Activated effector memory CD4-positive, alpha-beta T cell treated with anti-CD3 and anti-CD28 coated beads, Interleukin-2, amount 50 U/mL, for 16 hours (primary cell): ENCODE data around the gene GPS2.
"Not testable (repeated sequence)": the region's sequence is repeated elsewhere in the genome, so short reads cannot be mapped to it uniquely, and the experiment has no call there.

ENCODE experiments used
- DNase-seq: peaks from one replicate; pipeline ENCODE4 v3.0.0-alpha.2; 2020

GPS2 gene

GRCh38 chr17:7314719-7315569 is at the start of gene GPS2:
TSS of gene GPS2 (minus strand) at chr17:7315360. CDS start at chr17:7315052, 308 bp downstream.
- DNase-seq = peak; percentile 98

GRCh38 chr17:7363311-7363710 is 48.2 kb upstream of the GPS2 start:
- no peak for DNase-seq

- DNase-seq = no peak
These were observed 46.7 kb upstream of the GPS2 start for GRCh38 chr17:7361906-7362305.

GRCh38 chr17:7357381-7357780 is 42.2 kb upstream of the GPS2 start:
- no peak for DNase-seq

GRCh38 chr17:7356756-7357155 is 41.6 kb upstream of the GPS2 start:
- DNase-seq = no peak

GRCh38 chr17:7356072-7356549 is 41.0 kb upstream of the GPS2 start:
- peak; percentile 94 for DNase-seq

GRCh38 chr17:7355573-7355972 is 40.4 kb upstream of the GPS2 start:
- DNase-seq = no peak

- DNase-seq = no peak
These were observed 39.9 kb upstream of the GPS2 start, which contains the start of gene TMEM95 for GRCh38 chr17:7355053-7355452. TSS of gene TMEM95 (plus strand) at chr17:7355156. CDS start at chr17:7355205, 49 bp downstream.

- no peak for DNase-seq
These were observed 39.2 kb upstream of the GPS2 start for GRCh38 chr17:7354262-7354843.

GRCh38 chr17:7352910-7353635 is 37.9 kb upstream of the GPS2 start:
- DNase-seq = no peak

GRCh38 chr17:7352503-7352889 is 37.3 kb upstream of the GPS2 start:
- DNase-seq = no peak

- peak; percentile 90 for DNase-seq
These were observed 36.7 kb upstream of the GPS2 start, which contains the start of gene KCTD11 for GRCh38 chr17:7351665-7352502. TSS of gene KCTD11 (plus strand) at chr17:7352162.

GRCh38 chr17:7348478-7349242 is 33.5 kb upstream of the GPS2 start:
- DNase-seq = no peak

- DNase-seq = no peak
These were observed 32.7 kb upstream of the GPS2 start for GRCh38 chr17:7347630-7348477.

GRCh38 chr17:7346761-7347614 is 31.8 kb upstream of the GPS2 start:
- DNase-seq = no peak

- no peak for DNase-seq
These were observed 28.1 kb upstream of the GPS2 start for GRCh38 chr17:7343250-7343649.

- DNase-seq = no peak
These were observed 26.7 kb upstream of the GPS2 start for GRCh38 chr17:7341842-7342241.

- no peak for DNase-seq
These were observed 25.0 kb upstream of the GPS2 start for GRCh38 chr17:7340179-7340578.

- not testable (repeated sequence) for DNase-seq
These were observed 22.4 kb upstream of the GPS2 start for GRCh38 chr17:7337600-7337999.
